TTC549 (cell line): Measurements from ENCODE around the gene CAMTA1.
"Not testable (repeated sequence)": the region's sequence is repeated elsewhere in the genome, so short reads cannot be mapped to it uniquely, and the experiment has no call there.

Source experiments
- FAIRE-seq: peaks from 2 replicates; lab custom pipeline; 2012; peaks lifted over from hg19 to GRCh38; lab: Jason Lieb, UNC

CAMTA1 gene

GRCh38 chr1:7109901-7110300 is 324.6 kb downstream of the CAMTA1 start:
- no peak for FAIRE-seq

GRCh38 chr1:7110321-7110720 is 325.1 kb downstream of the CAMTA1 start:
- FAIRE-seq, result no peak

GRCh38 chr1:7111853-7112252 is 326.6 kb downstream of the CAMTA1 start:
- no peak for FAIRE-seq

DNA sequence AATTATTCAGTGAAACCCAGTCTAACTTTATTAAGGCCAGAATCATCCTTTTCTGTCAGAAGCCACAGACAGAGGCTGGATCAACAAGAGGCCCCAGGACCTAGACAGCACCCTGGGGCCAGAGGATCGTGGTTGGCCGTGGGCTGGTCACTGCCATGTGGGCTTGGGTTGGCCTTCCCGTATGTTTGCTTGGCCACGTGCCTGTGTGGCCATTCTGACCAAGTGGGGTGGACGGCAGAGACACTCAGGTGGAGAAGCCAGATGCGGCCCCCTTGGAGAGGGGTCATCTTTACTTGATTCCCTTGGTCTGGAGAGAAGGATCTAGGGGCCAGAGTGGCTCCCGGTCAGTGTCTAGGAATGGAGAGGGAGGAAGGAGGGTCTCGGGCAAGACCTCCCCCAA is 327.9 kb downstream of the CAMTA1 start:
- FAIRE-seq, result no peak

- no peak for FAIRE-seq
These were observed 328.6 kb downstream of the CAMTA1 start for GRCh38 chr1:7113822-7114221.

DNA sequence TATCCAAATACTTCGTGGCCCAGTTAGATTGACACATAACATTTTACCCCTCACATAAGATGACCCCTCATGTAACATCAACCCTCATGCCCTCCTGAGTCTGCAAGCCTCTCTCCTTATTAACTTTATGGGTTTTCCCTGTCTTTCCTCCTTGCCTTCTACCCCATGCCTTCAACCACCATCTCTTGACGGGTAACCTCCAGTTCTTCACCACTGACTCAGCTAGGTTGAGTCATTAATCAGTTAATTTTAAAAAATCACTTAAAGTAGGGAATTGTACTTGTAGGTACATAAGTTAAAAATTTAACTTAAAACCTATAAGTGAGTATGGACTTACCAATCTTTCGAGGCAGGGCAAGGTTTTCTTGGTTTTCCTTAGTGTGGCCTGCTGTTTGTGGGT is 330.7 kb downstream of the CAMTA1 start:
- FAIRE-seq, result no peak

DNA sequence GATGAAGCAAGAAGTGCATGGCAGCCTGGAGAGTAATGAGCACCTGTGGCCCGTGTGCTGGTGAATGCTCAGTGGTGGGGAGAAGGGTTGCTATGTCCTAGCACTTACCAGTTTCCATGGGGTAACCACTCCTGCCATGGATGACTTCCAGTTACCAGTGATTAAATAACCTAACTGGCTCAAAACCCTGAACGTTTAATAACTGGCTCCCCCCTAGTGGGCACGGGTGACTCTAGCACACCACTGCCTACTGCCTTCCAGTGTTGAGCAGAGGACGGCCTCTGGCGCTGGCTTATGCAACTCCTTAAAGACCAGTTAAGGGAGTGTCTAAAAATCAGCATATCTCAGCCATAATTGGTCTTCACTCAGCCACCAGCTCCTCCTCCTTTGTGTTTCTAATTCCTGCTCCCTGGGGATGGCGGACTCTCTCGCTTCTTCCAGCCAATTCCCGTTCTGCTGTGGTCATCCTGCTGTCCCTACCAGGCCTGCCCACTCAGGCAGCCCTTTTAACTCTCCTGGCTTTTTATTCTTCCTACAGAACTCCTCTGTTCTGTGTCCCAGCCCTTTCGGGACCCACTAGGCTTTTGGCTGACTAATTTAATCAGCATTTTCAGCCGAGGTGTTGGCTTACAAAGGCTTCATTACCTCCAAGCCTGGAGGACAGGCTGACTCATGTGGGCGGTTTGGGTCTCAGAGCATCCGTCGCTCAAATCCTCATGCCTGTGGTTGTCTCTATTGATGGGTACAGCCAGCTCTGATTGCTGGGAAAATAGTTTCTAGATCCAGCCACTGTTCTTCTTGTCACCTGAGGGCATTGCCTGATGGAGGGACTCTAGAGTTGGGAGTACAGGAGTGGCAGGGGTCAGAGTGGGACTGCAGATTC is 332.4 kb downstream of the CAMTA1 start:
- no peak for FAIRE-seq

GRCh38 chr1:7119156-7119555 is 333.9 kb downstream of the CAMTA1 start:
- FAIRE-seq, result no peak

- no peak for FAIRE-seq
These were observed 335.8 kb downstream of the CAMTA1 start for GRCh38 chr1:7120863-7121621.

GRCh38 chr1:7121622-7121988 is 336.4 kb downstream of the CAMTA1 start:
- FAIRE-seq, result no peak

DNA sequence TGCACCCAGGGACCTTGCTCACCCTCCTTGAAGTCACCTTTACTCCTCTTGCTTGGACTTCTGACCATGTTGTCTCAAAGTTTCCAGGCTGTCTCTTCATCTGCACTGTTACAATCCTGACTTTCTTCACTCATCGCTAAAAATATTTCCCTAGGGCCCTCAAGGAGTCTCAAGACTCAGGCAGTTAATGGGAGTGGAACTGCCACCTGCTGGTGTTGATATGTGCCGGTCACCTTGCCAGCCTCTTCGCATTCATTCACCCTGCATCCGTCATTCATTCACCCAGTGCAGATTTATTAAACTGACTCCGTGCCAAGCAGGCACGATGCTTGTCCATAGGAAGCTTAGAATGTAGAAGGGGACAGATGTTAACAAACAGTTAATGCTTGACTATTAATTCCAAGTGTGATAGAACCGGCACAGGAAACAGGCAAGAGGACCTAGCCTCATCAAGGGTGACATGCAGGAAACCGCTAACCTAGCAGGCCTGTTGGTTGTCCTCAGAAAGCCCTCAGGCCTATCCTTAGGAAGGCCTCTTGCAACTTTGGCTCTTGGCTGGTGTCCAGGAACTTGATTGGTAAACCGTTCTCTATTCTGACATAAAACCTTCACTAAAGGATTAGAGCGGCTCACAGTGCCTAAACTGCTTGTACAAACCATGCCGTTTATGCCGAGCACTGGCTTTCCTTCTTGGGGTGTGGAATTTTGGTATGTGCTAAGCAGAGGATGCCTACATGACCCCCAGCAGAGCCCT is 342.2 kb downstream of the CAMTA1 start:
- no peak for FAIRE-seq

DNA sequence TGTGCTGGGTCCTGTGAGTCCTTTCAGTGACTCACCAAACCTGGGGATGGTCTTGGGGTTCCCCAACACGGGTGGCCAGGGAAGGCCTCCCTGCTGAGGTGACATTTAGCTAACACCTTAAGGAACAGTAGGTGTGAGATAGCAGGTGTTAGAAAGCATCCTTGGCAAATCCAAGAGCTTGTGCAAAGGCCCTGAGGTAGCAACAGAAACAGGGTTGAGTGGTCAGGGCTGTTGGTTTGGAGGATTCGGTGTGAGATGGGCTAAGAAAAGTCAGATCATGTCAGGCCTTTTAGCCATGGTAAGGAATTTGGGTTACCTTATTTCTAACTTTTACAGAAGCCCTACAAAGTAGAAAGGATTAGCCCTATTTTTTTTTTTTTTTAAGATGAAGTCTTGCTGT is 343.0 kb downstream of the CAMTA1 start:
- FAIRE-seq, result no peak

- no peak for FAIRE-seq
These were observed 344.9 kb downstream of the CAMTA1 start for GRCh38 chr1:7130127-7130526.

DNA sequence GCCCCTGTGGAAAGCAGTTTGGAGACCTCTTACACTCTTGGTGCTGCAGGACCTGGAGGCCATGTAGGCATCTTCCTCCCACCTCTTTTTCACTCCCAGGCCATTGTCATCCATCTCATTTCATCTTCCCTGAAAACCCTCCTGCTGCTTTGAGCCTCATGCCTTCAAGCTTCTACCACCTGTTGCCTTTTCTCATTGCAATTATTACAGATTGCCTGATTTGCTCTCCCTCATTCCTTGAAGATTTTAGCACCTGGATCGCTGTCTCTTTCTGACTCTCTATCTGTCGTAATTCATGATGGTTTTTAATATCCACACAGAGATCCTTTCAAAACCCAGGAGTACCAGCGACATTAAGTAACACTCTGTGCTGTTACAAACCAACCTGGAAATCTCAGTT is 350.2 kb downstream of the CAMTA1 start:
- FAIRE-seq, result no peak

DNA sequence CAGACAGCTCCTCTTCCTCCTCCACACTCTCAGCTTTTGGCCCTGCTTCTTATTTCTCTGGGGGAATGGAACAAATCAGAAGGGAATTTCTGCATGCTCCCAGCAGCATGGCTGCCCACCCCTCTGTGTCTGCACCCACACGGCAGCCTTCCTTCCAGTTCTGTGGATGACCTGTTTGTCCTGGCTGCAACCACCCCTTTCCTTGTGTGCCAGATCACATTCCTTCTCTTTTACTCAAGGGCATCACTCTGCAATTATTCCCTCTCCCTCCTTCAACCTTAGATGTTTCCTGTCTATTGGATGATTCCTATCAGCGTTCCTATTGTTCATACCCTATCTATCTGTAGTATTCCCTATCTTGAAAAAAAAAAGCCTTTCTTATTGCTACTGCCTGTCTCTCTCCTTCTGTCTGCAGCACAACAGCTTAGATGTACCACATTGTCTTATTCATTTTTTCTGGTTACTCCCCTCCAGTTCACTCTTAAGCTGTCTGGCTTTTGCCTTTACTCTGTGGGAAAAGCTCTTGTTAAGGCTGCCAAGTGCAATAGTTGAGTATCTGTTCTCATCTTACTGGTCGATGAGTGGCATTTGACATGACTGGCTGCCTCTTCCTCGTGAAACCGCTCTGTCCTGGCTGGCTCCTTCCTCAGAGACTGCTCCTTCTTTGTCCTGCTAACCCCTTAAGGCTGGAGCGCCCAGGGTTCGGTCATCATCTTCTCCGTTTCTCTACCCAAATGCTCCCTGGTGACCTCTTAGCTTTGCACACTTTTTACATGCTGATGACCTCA is 351.1 kb downstream of the CAMTA1 start:
- no peak for FAIRE-seq

DNA sequence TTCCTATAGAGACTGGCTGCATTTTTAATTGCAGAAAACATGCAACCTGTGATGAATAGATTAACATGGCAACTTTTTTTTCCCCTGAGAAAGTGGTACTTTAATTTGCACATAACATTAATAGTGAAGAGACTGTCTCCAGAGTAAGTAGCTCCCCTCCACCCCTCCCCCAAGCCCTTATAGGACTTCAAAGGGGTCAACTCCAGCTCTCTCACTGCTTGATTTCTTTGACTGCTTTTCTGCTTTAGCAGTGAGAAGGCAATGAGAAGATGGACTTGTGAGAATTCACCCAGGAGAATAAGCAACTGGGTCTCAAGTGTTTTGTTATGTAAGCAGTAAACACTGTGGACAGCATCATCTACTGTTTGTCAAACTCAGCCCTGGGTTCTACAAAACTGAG is 355.0 kb downstream of the CAMTA1 start:
- no peak for FAIRE-seq

DNA sequence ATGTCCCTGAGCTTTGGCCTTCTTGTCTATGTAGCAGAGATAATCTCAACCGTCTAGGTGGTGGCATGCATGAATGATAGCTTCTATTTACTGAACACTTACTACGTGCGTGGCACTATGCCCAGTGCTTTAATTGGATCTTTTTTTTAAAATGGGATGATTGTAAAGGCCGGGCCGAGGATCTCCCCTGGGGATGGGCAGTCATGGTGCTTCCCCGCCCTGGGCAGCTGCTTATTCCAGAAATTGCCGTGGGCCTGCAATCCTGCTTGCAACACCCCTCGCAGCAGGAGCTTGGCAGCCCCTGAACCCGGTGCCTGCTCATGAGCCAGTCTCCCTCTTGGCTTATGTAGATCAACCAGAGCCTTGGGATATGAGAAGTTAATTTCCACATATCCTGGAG is 360.7 kb downstream of the CAMTA1 start:
- FAIRE-seq, result no peak

GRCh38 chr1:7146710-7147109 is 361.5 kb downstream of the CAMTA1 start:
- no peak for FAIRE-seq

- FAIRE-seq, result not testable (repeated sequence)
These were observed 362.5 kb downstream of the CAMTA1 start for GRCh38 chr1:7147581-7148282.

DNA sequence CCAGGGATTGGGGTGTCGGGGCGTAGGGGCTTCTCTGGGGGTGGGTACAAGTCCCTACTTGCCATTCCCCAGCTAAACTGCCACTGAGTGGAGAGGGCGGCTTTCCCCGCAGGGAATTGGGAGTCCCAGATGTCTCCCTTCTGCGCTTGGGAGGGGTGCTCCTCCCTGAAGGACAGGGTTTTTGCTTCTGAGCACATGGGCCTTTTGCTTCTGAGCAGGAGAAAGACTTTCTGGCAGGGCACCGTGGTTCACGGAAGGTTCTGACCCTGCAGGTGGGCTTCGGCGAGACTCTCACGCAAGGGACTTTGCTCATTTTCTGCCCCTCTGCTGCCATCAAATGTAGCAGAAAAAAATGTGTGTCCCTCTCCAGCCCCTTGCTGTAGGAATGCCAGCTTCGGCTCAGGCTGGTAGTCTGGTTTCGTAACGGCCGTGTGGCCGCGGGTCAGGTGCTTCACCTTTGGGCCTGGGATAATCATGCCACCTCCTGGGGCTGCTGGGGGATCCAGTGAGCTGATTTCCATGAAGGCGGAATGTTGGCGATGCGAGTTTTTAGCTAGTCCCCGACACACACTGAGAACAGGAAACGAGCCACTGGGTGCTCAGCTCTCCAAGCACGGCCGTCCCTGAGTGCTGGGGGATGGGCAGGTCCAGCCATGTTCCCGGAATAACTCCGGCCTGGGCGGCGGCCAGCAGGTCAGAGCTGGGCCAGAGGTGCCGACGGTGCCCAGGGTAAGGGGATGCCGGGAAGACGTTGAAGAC is 364.0 kb downstream of the CAMTA1 start:
- no peak for FAIRE-seq
